Left ventricle myocardium inferior (tissue), 1 donor: ENCODE data around the gene C3orf70. TPM values are rescaled to one million over a fixed set of nuclear protein-coding genes. Genes with fewer than 3 reads are reported as not detected.

Experiments
- DNase-seq: peaks from one replicate; pipeline ENCODE4 v3.0.0-alpha.2; 2020
- H3K27ac ChIP-seq: fragments of 200-600 bp; replicated peaks from 2 replicates; pipeline ENCODE4 v1.8.0; 2021
- H3K27me3 ChIP-seq: fragments of 200-600 bp; 2 replicates; pipeline ENCODE4 v1.8.0; 2021; ENCODE audit warnings: low read depth
- H3K36me3 ChIP-seq: fragments of 200-600 bp; 2 replicates; pipeline ENCODE4 v1.8.0; 2021
- H3K4me1 ChIP-seq: fragments of 200-600 bp; 2 replicates; pipeline ENCODE4 v1.8.0; 2021
- H3K4me3 ChIP-seq: fragments of 200-600 bp; 2 replicates; pipeline ENCODE4 v1.8.0; 2021; ENCODE audit warnings: mild to moderate bottlenecking, moderate library complexity
- H3K9me3 ChIP-seq: fragments of 200-600 bp; replicated peaks from 2 replicates; pipeline ENCODE4 v1.8.0; 2021
- intact Hi-C: fragments of 100-400 bp; cut with micrococcal nuclease; formaldehyde crosslinking; loops from one replicate; pipeline ENCODE4 v1.11.0; 2022
- total RNA-seq: library from RNA; stranded (reverse); fragmentation: NEBNext Ultra II Directional; extraction: Animal tissue kit (Norgen Biotek cat#: 25700); gene quantifications from one replicate; pipeline ENCODE4 v1.2.1, GENCODE V29; 2021
- TF ChIP-seq, protein P1 (sequence below): fragments of 200-600 bp; IDR thresholded peaks from 2 replicates; pipeline ENCODE4 v1.8.0; 2021; ENCODE audit warnings: antibody characterized with exemption, mild to moderate bottlenecking, borderline replicate concordance
- donor health status: DM: no; HTN: yes; CAD: no; lungs with severe emphysema.

The C3orf70 gene
- total RNA-seq, 1 donor from 2014 or later = 1.4 TPM

DNA sequence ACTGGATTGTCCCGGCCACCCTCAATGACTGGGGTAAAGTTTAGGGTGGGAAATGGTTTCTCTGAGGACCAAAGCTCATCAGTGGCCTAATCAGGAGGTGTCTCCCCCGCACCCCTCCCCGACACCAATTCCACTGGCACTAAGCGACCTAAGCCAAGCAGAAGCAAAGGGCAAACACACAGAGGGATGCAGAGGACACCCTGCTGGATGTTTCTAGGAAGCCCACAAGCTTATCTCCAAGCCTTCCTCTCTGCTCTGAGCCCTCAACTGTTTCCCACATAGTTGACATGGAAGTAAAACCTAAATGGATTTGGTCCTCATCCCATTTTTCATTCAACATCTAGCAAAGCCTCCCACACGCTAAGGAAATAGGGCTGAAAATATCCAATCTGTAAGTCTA, 68.5 kb downstream of the C3orf70 start:
- Histone ChIP-seq H3K4me1 (peaks cover 10% of the 10 kb centered on the region), H3K36me3 (peaks cover 3% of the 10 kb centered on the region), H3K4me3 (no peak overlapping the region), H3K9me3 (no peaks in the 10 kb centered on the region), H3K27ac (no peak overlapping the region), H3K27me3 (no peaks in the 10 kb centered on the region)
- TF ChIP-seq, protein P1, sequence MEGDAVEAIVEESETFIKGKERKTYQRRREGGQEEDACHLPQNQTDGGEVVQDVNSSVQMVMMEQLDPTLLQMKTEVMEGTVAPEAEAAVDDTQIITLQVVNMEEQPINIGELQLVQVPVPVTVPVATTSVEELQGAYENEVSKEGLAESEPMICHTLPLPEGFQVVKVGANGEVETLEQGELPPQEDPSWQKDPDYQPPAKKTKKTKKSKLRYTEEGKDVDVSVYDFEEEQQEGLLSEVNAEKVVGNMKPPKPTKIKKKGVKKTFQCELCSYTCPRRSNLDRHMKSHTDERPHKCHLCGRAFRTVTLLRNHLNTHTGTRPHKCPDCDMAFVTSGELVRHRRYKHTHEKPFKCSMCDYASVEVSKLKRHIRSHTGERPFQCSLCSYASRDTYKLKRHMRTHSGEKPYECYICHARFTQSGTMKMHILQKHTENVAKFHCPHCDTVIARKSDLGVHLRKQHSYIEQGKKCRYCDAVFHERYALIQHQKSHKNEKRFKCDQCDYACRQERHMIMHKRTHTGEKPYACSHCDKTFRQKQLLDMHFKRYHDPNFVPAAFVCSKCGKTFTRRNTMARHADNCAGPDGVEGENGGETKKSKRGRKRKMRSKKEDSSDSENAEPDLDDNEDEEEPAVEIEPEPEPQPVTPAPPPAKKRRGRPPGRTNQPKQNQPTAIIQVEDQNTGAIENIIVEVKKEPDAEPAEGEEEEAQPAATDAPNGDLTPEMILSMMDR = no peak
- intact Hi-C loops = no loop called here
- no peak for DNase-seq

DNA sequence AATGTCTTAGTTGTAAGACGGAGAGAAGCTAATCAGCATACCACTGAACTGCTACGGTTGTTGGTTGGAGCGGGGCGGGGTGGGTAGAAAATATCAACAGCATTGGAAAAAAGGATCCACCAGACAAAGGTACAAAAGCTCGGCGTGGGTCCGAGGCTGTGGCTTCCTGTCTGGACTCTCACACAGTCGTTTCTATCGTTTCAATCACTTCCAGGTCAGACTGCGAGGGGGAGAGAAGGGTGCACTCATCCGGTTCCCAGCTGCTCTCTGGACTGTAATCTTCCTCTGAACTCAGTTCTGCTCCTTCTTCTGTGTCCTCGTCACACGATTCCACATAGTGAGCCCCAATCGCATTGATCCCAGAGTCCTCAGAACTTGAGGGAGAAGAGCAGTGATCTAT, 70.0 kb downstream of the C3orf70 start:
- no peak for DNase-seq
- peaks cover 3% of the 10 kb centered on the region for H3K36me3 ChIP-seq
- H3K4me3 ChIP-seq = no peak overlapping the region
- no peaks in the 10 kb centered on the region for H3K27me3 ChIP-seq
- H3K9me3 ChIP-seq = no peaks in the 10 kb centered on the region
- H3K27ac ChIP-seq = no peak overlapping the region
- TF ChIP-seq, protein P1 = no peak
- intact Hi-C loops = no loop called here
- peaks cover 13% of the 10 kb centered on the region for H3K4me1 ChIP-seq

DNA sequence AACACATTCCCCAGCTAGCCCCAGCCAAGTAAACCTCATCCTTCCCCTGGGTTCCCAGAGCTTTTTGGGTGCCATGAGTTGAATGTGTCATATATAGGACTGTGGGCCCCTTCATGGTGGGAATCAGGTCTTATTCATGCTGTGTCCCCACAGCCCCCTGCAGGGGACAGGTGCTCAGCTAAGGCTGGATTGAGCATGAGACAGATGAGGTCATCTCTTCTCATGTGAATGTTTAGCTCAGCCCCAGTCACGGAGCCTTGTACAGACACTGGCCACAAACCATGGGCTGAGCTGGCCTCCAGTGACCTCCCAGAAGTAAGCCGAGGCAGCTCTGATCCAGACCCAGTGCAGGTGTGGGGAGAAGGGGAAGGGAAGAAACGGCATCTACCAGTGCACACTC, 70.7 kb downstream of the C3orf70 start:
- TF ChIP-seq, protein P1 = no peak
- H3K4me1 ChIP-seq = peaks cover 9% of the 10 kb centered on the region
- H3K27me3 ChIP-seq = no peaks in the 10 kb centered on the region
- no peak overlapping the region for H3K4me3 ChIP-seq
- intact Hi-C loops = no loop called here
- no peaks in the 10 kb centered on the region for H3K9me3 ChIP-seq
- no peak overlapping the region for H3K27ac ChIP-seq
- no peak for DNase-seq
- H3K36me3 ChIP-seq = peaks cover 3% of the 10 kb centered on the region

DNA sequence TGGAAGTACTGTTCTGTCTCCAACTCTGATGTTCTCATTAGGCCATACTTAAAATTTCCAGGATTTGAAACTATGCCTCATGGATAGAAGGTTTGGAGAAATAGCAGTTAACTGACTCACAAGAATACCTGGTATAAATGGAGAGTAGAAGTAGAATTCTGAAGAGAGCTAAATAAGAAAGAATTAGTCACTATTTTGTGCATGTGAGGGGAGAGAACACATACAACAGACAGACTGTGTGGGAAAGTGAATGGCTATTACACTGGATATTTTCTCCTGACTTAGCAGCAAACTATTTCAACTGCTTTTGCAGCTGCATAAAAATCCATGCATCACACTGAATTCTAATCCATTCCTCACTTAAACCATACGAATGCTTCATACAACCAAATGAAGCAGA, 71.3 kb downstream of the C3orf70 start:
- intact Hi-C loops = no loop called here
- no peak for DNase-seq
- no peak overlapping the region for H3K27ac ChIP-seq

DNA sequence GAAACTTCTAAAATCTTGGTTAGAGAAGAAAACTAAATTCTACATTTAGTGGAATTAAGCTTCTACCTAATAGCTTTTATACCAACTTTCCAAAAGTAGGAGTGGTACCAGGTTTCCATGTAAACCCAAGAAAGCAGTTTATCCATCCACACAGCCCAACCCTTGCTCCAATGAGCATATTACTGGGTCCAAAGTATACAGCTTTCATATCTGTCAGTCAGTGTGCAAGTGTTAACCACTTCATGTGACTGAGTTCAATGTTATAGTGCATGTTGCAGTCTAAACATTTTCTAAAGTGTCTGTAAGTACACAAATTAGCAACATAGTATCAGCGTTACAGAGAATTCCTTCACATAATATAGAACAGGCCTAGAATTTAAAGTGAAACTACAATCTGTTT, 73.2 kb downstream of the C3orf70 start:
- H3K36me3 ChIP-seq = peaks cover 3% of the 10 kb centered on the region
- no peaks in the 10 kb centered on the region for H3K9me3 ChIP-seq
- intact Hi-C loops = no loop called here
- TF ChIP-seq, protein P1 = no peak
- DNase-seq = no peak
- H3K4me1 ChIP-seq = peaks cover 8% of the 10 kb centered on the region
- H3K27me3 ChIP-seq = no peaks in the 10 kb centered on the region
- H3K4me3 ChIP-seq = no peak overlapping the region
- H3K27ac ChIP-seq = no peak overlapping the region

More for the DNA sequence above, 71.3 kb downstream of the C3orf70 start:
- H3K4me1 ChIP-seq = peaks cover 8% of the 10 kb centered on the region
- no peaks in the 10 kb centered on the region for H3K9me3 ChIP-seq
- H3K36me3 ChIP-seq = peaks cover 3% of the 10 kb centered on the region
- TF ChIP-seq, protein P1 = no peak
- H3K4me3 ChIP-seq = no peak overlapping the region
- no peaks in the 10 kb centered on the region for H3K27me3 ChIP-seq

DNA sequence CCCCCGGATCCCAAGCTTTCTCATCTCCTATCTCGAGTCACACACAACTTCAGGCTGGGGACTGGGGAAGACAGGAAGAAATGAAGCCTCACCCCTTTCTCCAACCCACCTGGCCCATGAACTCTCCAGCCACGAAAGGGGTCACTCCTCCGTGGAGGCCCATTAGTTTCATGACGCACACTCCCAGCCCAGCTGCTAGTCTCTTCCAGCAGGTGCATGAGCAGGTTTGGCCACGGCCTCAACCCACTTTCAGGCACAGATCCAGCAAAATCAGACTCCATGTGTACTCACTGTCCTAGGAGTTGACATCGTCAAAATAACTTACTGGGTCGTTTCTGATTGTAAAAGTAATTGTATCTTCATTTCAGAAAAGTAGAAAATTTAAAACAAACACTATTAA, 76.6 kb downstream of the C3orf70 start:
- TF ChIP-seq, protein P1 = no peak
- Histone ChIP-seq H3K27me3 (no peaks in the 10 kb centered on the region), H3K9me3 (no peaks in the 10 kb centered on the region), H3K4me1 (peaks cover 8% of the 10 kb centered on the region), H3K36me3 (peaks cover 3% of the 10 kb centered on the region), H3K27ac (no peak overlapping the region), H3K4me3 (no peak overlapping the region)
- intact Hi-C loops = no loop called here
- DNase-seq = no peak
